Ovary (tissue), 3 donors: ENCODE measurements around the gene C2orf68.

ENCODE experiments used
- EP300 ChIP-seq: sonication (generic); formaldehyde crosslinking; IDR thresholded peaks from one replicate; pipeline ENCODE4 v1.6.1; 2017; ENCODE audit warnings: antibody characterized with exemption
- POLR2A ChIP-seq: fragments of 450-650 bp; IDR thresholded peaks from one replicate; pipeline ENCODE4 v1.6.1; 2017; ENCODE audit warnings: antibody characterized with exemption, mild to moderate bottlenecking, moderate library complexity
- TF ChIP-seq, protein P1 (sequence below), 3 donors: fragments of 450-650 bp in 2 of 3; fragments of 200-600 bp in 1 of 3; IDR thresholded peaks; one replicate each; pipeline versions ENCODE4 v1.5.1 to v1.8.0; 2016 to 2022; ENCODE audit warnings: antibody characterized with exemption in 3 of 3, mild to moderate bottlenecking in 1 of 3
- donor health status: DM: no; HTN: no; CAD: no.

DNA sequence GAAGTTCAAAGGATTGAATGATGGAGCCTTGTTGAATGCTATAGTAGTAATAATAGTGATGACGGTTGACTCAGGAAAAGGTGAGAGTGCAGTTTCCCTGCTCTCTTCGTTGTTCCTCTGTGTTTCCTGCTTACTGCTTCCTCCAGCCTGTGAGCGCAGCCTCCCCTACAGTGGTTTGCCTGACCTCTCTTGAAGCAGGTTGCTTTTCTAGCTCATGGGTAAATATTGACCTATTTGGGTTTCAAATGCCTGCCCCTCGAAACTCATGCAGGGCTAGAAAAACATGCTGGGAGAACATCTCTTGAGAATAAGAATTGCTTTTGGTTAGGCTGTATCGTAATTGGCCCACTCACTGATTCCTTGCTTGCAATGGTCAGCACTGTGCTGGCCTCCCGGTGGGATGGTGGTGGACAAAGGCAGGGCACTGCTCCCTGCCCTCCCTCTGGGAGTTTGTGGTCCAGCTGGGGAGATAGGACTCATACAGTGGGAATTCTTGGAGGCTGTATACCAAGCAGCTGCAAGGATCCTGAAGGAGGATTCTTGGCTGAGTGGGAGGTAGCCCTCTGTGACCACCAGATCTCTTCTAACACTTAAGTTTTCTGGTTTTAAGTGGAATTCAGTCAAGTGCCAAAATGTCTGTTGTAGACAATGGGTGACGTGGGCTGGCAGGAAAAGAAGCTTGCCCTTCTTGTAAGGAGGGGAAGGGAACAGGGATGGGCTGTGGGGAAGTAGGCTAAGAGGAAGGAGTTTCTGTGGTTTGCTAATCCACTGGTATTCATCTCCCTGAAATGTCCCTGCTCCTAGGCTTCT lies 21.7 kb downstream of the C2orf68 start:
- no peak for TF ChIP-seq POLR2A
- TF ChIP-seq, protein P1, sequence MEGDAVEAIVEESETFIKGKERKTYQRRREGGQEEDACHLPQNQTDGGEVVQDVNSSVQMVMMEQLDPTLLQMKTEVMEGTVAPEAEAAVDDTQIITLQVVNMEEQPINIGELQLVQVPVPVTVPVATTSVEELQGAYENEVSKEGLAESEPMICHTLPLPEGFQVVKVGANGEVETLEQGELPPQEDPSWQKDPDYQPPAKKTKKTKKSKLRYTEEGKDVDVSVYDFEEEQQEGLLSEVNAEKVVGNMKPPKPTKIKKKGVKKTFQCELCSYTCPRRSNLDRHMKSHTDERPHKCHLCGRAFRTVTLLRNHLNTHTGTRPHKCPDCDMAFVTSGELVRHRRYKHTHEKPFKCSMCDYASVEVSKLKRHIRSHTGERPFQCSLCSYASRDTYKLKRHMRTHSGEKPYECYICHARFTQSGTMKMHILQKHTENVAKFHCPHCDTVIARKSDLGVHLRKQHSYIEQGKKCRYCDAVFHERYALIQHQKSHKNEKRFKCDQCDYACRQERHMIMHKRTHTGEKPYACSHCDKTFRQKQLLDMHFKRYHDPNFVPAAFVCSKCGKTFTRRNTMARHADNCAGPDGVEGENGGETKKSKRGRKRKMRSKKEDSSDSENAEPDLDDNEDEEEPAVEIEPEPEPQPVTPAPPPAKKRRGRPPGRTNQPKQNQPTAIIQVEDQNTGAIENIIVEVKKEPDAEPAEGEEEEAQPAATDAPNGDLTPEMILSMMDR (IDR thresholded peaks at IDR 0.05), result no peak
- TF ChIP-seq EP300, result no peak
